Measurements from ENCODE around the gene ACMSD. TPM values are rescaled to one million over a fixed set of nuclear protein-coding genes. Genes with fewer than 3 reads are reported as not detected.

ACMSD gene
- total and polyA plus RNA-seq, 2 experiments from 2014 or later: 0.11 TPM; not detected in 1

DNA sequence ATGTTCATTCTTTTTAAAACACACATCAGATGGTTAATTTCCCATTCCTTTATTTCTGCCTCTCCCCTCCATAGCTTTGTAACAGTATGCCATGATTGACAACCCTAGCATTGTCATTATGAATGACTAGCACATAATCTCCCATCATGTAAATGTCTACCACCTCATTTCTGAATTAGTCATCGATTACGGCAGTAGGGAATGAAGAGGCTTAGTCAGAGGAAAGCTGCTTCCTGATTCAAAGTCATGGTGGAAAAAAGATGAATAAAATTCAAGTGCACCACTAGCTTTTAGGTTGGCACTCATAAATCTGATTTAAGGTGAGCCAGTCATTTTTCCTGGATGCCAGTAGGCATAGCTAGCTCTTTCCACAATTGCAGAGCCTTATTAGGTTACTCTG lies 19.1 kb upstream of the ACMSD start (continued):
- TF ChIP-seq, protein P1, sequence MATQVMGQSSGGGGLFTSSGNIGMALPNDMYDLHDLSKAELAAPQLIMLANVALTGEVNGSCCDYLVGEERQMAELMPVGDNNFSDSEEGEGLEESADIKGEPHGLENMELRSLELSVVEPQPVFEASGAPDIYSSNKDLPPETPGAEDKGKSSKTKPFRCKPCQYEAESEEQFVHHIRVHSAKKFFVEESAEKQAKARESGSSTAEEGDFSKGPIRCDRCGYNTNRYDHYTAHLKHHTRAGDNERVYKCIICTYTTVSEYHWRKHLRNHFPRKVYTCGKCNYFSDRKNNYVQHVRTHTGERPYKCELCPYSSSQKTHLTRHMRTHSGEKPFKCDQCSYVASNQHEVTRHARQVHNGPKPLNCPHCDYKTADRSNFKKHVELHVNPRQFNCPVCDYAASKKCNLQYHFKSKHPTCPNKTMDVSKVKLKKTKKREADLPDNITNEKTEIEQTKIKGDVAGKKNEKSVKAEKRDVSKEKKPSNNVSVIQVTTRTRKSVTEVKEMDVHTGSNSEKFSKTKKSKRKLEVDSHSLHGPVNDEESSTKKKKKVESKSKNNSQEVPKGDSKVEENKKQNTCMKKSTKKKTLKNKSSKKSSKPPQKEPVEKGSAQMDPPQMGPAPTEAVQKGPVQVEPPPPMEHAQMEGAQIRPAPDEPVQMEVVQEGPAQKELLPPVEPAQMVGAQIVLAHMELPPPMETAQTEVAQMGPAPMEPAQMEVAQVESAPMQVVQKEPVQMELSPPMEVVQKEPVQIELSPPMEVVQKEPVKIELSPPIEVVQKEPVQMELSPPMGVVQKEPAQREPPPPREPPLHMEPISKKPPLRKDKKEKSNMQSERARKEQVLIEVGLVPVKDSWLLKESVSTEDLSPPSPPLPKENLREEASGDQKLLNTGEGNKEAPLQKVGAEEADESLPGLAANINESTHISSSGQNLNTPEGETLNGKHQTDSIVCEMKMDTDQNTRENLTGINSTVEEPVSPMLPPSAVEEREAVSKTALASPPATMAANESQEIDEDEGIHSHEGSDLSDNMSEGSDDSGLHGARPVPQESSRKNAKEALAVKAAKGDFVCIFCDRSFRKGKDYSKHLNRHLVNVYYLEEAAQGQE (IDR thresholded peaks at IDR 0.05; ENCODE audit: unreplicated experiment): no peak
- TF ChIP-seq JUNB (IDR thresholded peaks at IDR 0.05; ENCODE audit: unreplicated experiment): no peak
- TF ChIP-seq ZNF331 (CRISPR knock-in tag; IDR thresholded peaks at IDR 0.05; ENCODE audit: low read depth): no peak
- no peak for TF ChIP-seq ZNF114 (CRISPR knock-in tag; IDR thresholded peaks at IDR 0.05)
- TF ChIP-seq EZH2phosphoT487 (IDR thresholded peaks at IDR 0.05; ENCODE audit: unreplicated experiment): no peak
- no peak for TF ChIP-seq POLR2AphosphoS5 (IDR thresholded peaks at IDR 0.05; ENCODE audit: low read depth)
- TF ChIP-seq, protein P2, sequence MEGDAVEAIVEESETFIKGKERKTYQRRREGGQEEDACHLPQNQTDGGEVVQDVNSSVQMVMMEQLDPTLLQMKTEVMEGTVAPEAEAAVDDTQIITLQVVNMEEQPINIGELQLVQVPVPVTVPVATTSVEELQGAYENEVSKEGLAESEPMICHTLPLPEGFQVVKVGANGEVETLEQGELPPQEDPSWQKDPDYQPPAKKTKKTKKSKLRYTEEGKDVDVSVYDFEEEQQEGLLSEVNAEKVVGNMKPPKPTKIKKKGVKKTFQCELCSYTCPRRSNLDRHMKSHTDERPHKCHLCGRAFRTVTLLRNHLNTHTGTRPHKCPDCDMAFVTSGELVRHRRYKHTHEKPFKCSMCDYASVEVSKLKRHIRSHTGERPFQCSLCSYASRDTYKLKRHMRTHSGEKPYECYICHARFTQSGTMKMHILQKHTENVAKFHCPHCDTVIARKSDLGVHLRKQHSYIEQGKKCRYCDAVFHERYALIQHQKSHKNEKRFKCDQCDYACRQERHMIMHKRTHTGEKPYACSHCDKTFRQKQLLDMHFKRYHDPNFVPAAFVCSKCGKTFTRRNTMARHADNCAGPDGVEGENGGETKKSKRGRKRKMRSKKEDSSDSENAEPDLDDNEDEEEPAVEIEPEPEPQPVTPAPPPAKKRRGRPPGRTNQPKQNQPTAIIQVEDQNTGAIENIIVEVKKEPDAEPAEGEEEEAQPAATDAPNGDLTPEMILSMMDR (conservative IDR thresholded peaks at IDR 0.05; ENCODE audit: low read depth in 2 of 2): no peak
- no peak for TF ChIP-seq EZH2 (IDR thresholded peaks at IDR 0.05; ENCODE audit: low read depth, unreplicated experiment)
- no peak for TF ChIP-seq NANOG (IDR thresholded peaks at IDR 0.05; ENCODE audit: borderline replicate concordance)

DNA sequence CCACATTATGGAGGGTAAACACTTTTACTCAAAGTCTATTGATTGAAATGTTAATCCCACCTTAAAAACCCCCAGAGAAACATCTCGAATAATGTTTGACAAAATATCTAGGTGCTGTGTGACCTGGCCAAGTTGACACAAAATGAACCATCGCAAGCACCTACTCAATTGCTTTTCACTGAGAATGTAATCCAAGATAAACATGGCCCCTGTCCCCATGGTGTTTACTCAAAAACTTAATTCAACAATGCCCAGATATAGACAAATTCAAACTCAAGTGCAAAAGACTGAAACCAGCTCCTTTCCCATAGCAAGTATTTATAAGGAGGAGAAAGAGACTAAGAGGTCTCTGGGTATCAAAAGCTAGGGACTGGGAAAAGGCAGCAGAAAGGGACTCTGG lies 15.0 kb upstream of the ACMSD start:
- peaks cover 17% of the 10 kb centered on the region for H3K9me3 Mint-ChIP-seq
- H3K4me1 Mint-ChIP-seq: no peaks in the 10 kb centered on the region; the same call in 2 of the 3 replicates
- TF ChIP-seq ZNF462 (CRISPR knock-in tag; IDR thresholded peaks at IDR 0.05) (no peak), ZNF331 (CRISPR knock-in tag; IDR thresholded peaks at IDR 0.05; ENCODE audit: low read depth) (no peak), ZNF114 (CRISPR knock-in tag; IDR thresholded peaks at IDR 0.05) (no peak), CREB1 (CRISPR knock-in tag; IDR thresholded peaks at IDR 0.05; ENCODE audit: low read depth) (no peak), POLR2AphosphoS5 (IDR thresholded peaks at IDR 0.05; ENCODE audit: low read depth) (no peak)
- TF ChIP-seq, protein P2 (conservative IDR thresholded peaks at IDR 0.05; ENCODE audit: low read depth in 2 of 2): no peak
- H3K36me3 ChIP-seq (ENCODE audit: insufficient read depth): no peaks in the 10 kb centered on the region
- no peak overlapping the region for H2AFZ ChIP-seq
- no peak overlapping the region for H3K4me3 Mint-ChIP-seq
- H3K27ac ChIP-seq (ENCODE audit: low read depth): no peak overlapping the region
- H3K27ac Mint-ChIP-seq: no peak overlapping the region
- H3K4me3 ChIP-seq: no peak overlapping the region
- no peak for ATAC-seq
- no peaks in the 10 kb centered on the region for H3K27me3 ChIP-seq (ENCODE audit: insufficient read depth)
- H3K79me2 ChIP-seq (replicated peaks; ENCODE audit: insufficient read depth): no peaks in the 10 kb centered on the region
- H3K4me1 ChIP-seq (ENCODE audit: insufficient read depth): no peaks in the 10 kb centered on the region
- no peaks in the 10 kb centered on the region for H4K20me1 ChIP-seq (replicated peaks; ENCODE audit: insufficient read depth)
- peaks cover 16% of the 10 kb centered on the region; the same call in 2 of the 3 replicates for H3K36me3 Mint-ChIP-seq (ENCODE audit: low read depth)
- peaks cover 2% of the 10 kb centered on the region for H3K27me3 Mint-ChIP-seq (ENCODE audit: insufficient read depth, low read depth, poor library complexity)
- no peak for DNase-seq (ENCODE audit: low spot score)
- no peak overlapping the region for H3K4me2 ChIP-seq
- H3F3A ChIP-seq (replicated peaks; ENCODE audit: low read depth): no peaks in the 10 kb centered on the region
- H3K9me2 ChIP-seq (ENCODE audit: insufficient read depth): peaks cover 3% of the 10 kb centered on the region; the same call in 1 of the 2 replicates

Data from GM23338 (cell line).